ENCODE data around the gene ERC1. TPM values are rescaled to one million over a fixed set of nuclear protein-coding genes. Genes with fewer than 3 reads are reported as not detected.

The ERC1 gene
- total and polyA plus RNA-seq, 7 donors, result 4.0 to 35.6 (median 29.4) TPM

- Histone ChIP-seq H3K4me3 (no peak overlapping the region), H3K27me3 (ENCODE audit: insufficient read depth in 3 of 3, low read length in 2 of 3) (no peaks in the 10 kb centered on the region), H3K36me3 (ENCODE audit: insufficient read depth in 1 of 2, low read depth in 1 of 2) (no peaks in the 10 kb centered on the region), H3K9me3 (no peaks in the 10 kb centered on the region), H3K4me1 (peaks cover 33% of the 10 kb centered on the region), H3K27ac (no peak overlapping the region)
- DNase-seq (no peak), ATAC-seq (no peak)
- 51 to 73% (median 62%) methylated on average over 18 of the region's 18 CpGs for WGBS, 3 donors
- intact Hi-C loops (cut with DNase I), result no loop called here
- TF ChIP-seq CTCF (IDR thresholded peaks at IDR 0.05), result no peak
Measured at GRCh38 chr12:1498199-1498740, 507.2 kb downstream of the ERC1 start.

GRCh38 chr12:1499351-1499750 is 508.3 kb downstream of the ERC1 start:
- 72 to 84% (median 78%) methylated on average over 12 of the region's 12 CpGs for WGBS, 3 donors
- DNase-seq (no peak), ATAC-seq (no peak)
- intact Hi-C loops (cut with DNase I), result no loop called here
- no peak for TF ChIP-seq CTCF (IDR thresholded peaks at IDR 0.05)
- Histone ChIP-seq H3K4me1 (peaks cover 33% of the 10 kb centered on the region), H3K27me3 (ENCODE audit: insufficient read depth in 3 of 3, low read length in 2 of 3) (no peaks in the 10 kb centered on the region), H3K4me3 (no peak overlapping the region), H3K27ac (no peak overlapping the region), H3K9me3 (no peaks in the 10 kb centered on the region), H3K36me3 (ENCODE audit: insufficient read depth in 1 of 2, low read depth in 1 of 2) (no peaks in the 10 kb centered on the region)

GRCh38 chr12:1500095-1500801 is 509.2 kb downstream of the ERC1 start:
- peak; percentile 64 to 82 for DNase-seq
- intact Hi-C loops (cut with DNase I), result no loop called here
- H3K27me3 ChIP-seq (ENCODE audit: insufficient read depth in 3 of 3, low read length in 2 of 3), result no peaks in the 10 kb centered on the region
- peak overlapping the region; percentile 25 for H3K4me3 ChIP-seq
- peak; percentile 44 to 65 (median 56) for ATAC-seq
- 48 to 62% (median 48%) methylated on average over 36 of the region's 36 CpGs for WGBS, 3 donors
- H3K4me1 ChIP-seq, result peaks cover 33% of the 10 kb centered on the region
- no peak for TF ChIP-seq CTCF (IDR thresholded peaks at IDR 0.05)
- H3K27ac ChIP-seq, result peak overlapping the region; percentile 10
- H3K36me3 ChIP-seq (ENCODE audit: insufficient read depth in 1 of 2, low read depth in 1 of 2), result no peaks in the 10 kb centered on the region
- no peaks in the 10 kb centered on the region for H3K9me3 ChIP-seq

GRCh38 chr12:1501001-1501400 is 510.0 kb downstream of the ERC1 start:
- 87 to 99% (median 87%) methylated on average over 10 of the region's 10 CpGs for WGBS, 3 donors
- intact Hi-C loops (cut with DNase I), result no loop called here

More at GRCh38 chr12:1501001-1501400, 510.0 kb downstream of the ERC1 start:
- peaks cover 33% of the 10 kb centered on the region for H3K4me1 ChIP-seq
- no peaks in the 10 kb centered on the region for H3K36me3 ChIP-seq (ENCODE audit: insufficient read depth in 1 of 2, low read depth in 1 of 2)
- H3K9me3 ChIP-seq, result no peaks in the 10 kb centered on the region
- H3K4me3 ChIP-seq, result no peak overlapping the region
- ATAC-seq (no peak), DNase-seq (no peak)
- no peak for TF ChIP-seq CTCF (IDR thresholded peaks at IDR 0.05)
- H3K27me3 ChIP-seq (ENCODE audit: insufficient read depth in 3 of 3, low read length in 2 of 3), result no peaks in the 10 kb centered on the region
- no peak overlapping the region for H3K27ac ChIP-seq
